Nephron (organoid): Measurements from ENCODE around the gene PIP4P1.

Experiments
- H3K27ac Mint-ChIP-seq, 3 experiments: 2 replicates each; pipeline ENCODE4 v1.8.0; 2020; ENCODE audit warnings: mixed read lengths in 3 of 3, mild to moderate bottlenecking in 2 of 3, moderate library complexity in 1 of 3
- H3K27me3 Mint-ChIP-seq: 2 replicates; pipeline ENCODE4 v1.8.0; 2021; ENCODE audit warnings: low read depth, mild to moderate bottlenecking, moderate library complexity, mixed read lengths
- H3K36me3 Mint-ChIP-seq: 2 replicates; pipeline ENCODE4 v1.8.0; 2020; ENCODE audit warnings: low read depth, mixed read lengths
- H3K4me1 Mint-ChIP-seq: 2 replicates; pipeline ENCODE4 v1.8.0; 2020; ENCODE audit warnings: mixed read lengths
- H3K4me3 Mint-ChIP-seq, 3 experiments: 2 replicates each; pipeline ENCODE4 v1.8.0; 2020; ENCODE audit warnings: mild to moderate bottlenecking in 3 of 3, mixed read lengths in 3 of 3, moderate library complexity in 2 of 3
- H3K9me3 Mint-ChIP-seq: 2 replicates; pipeline ENCODE4 v1.8.0; 2020; ENCODE audit warnings: mixed read lengths
- TF ChIP-seq, protein P1 (sequence below), 3 experiments: fragments of 200-600 bp; sonication (generic); IDR thresholded peaks; one replicate each; pipeline ENCODE4 v1.5.0; 2021; ENCODE audit warnings: antibody characterized with exemption in 3 of 3; ENCODE audit not compliant: unreplicated experiment in 3 of 3

The PIP4P1 gene

DNA sequence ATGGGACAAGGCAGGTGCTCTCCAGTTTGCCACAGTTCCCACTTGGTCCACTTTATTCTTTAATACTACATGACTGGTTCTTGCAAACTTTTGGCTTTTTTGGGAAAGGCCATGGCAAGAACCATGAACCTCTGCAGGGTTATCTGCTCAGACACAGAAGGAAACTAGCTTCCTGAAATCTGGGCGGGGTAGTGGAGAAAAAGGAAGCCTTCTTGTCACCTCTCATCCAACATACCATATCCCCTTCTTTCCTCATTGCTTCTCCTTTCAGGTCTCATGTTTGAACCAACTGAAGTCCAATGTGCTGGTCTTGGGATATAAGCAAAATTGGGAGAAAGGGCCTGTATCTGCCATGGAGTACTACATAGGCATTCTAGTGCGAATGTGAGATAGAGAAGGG is 19.8 kb downstream of the PIP4P1 start:
- TF ChIP-seq, protein P1, sequence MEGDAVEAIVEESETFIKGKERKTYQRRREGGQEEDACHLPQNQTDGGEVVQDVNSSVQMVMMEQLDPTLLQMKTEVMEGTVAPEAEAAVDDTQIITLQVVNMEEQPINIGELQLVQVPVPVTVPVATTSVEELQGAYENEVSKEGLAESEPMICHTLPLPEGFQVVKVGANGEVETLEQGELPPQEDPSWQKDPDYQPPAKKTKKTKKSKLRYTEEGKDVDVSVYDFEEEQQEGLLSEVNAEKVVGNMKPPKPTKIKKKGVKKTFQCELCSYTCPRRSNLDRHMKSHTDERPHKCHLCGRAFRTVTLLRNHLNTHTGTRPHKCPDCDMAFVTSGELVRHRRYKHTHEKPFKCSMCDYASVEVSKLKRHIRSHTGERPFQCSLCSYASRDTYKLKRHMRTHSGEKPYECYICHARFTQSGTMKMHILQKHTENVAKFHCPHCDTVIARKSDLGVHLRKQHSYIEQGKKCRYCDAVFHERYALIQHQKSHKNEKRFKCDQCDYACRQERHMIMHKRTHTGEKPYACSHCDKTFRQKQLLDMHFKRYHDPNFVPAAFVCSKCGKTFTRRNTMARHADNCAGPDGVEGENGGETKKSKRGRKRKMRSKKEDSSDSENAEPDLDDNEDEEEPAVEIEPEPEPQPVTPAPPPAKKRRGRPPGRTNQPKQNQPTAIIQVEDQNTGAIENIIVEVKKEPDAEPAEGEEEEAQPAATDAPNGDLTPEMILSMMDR (IDR thresholded peaks at IDR 0.05; ENCODE audit: unreplicated experiment in 3 of 3) = no peak
- Mint-ChIP-seq H3K27me3 (peaks cover 15% of the 10 kb centered on the region), H3K9me3 (no peaks in the 10 kb centered on the region), H3K4me3 (no peak overlapping the region), H3K36me3 (peaks cover 11% of the 10 kb centered on the region), H3K4me1 (no peaks in the 10 kb centered on the region), H3K27ac (no peak overlapping the region)

- peaks cover 11% of the 10 kb centered on the region for H3K36me3 Mint-ChIP-seq
- no peaks in the 10 kb centered on the region for H3K4me1 Mint-ChIP-seq
- peaks cover 18% of the 10 kb centered on the region for H3K27me3 Mint-ChIP-seq
- H3K4me3 Mint-ChIP-seq = no peak overlapping the region
- H3K9me3 Mint-ChIP-seq = no peaks in the 10 kb centered on the region
- TF ChIP-seq, protein P1 (IDR thresholded peaks at IDR 0.05; ENCODE audit: unreplicated experiment in 3 of 3) = no peak
- H3K27ac Mint-ChIP-seq = no peak overlapping the region
These were observed 20.4 kb downstream of the PIP4P1 start for GRCh38 chr14:20440882-20441281.

GRCh38 chr14:20440465-20440864 is 20.8 kb downstream of the PIP4P1 start:
- TF ChIP-seq, protein P1 (IDR thresholded peaks at IDR 0.05; ENCODE audit: unreplicated experiment in 3 of 3) = no peak
- Mint-ChIP-seq H3K9me3 (no peaks in the 10 kb centered on the region), H3K4me3 (no peak overlapping the region), H3K27me3 (peaks cover 22% of the 10 kb centered on the region), H3K36me3 (peaks cover 11% of the 10 kb centered on the region), H3K27ac (no peak overlapping the region), H3K4me1 (no peaks in the 10 kb centered on the region)

- no peaks in the 10 kb centered on the region for H3K9me3 Mint-ChIP-seq
- TF ChIP-seq, protein P1 (IDR thresholded peaks at IDR 0.05; ENCODE audit: unreplicated experiment in 3 of 3) = no peak
These were observed 22.6 kb downstream of the PIP4P1 start for GRCh38 chr14:20438664-20439063.

DNA sequence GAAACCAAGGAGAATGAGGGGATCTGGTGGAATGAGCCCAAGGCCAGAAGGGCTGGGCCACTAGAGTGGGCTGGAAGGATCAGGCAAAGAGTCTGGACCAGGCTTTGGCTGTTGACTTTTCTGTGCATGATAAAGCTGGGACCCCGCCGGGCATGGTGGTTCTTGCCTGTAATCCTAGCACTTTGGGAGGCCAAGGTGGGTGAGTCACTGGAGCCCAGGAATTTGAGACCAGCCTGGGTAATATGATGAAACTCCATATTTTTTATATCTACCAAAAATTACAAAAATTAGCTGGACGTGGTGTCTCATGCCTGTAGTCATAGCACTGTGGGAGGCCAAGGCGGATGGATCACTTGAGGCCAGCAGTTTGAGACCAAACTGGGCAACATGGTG is 24.9 kb downstream of the PIP4P1 start:
- no peak overlapping the region for H3K4me3 Mint-ChIP-seq
- H3K27ac Mint-ChIP-seq = no peak overlapping the region
- no peaks in the 10 kb centered on the region for H3K9me3 Mint-ChIP-seq
- H3K36me3 Mint-ChIP-seq = no peaks in the 10 kb centered on the region
- no peaks in the 10 kb centered on the region for H3K4me1 Mint-ChIP-seq
- H3K27me3 Mint-ChIP-seq = peaks cover 38% of the 10 kb centered on the region
- TF ChIP-seq, protein P1 (IDR thresholded peaks at IDR 0.05; ENCODE audit: unreplicated experiment in 3 of 3) = no peak

More at GRCh38 chr14:20438664-20439063, 22.6 kb downstream of the PIP4P1 start:
- Mint-ChIP-seq H3K27me3 (peaks cover 33% of the 10 kb centered on the region), H3K4me3 (no peak overlapping the region), H3K36me3 (peaks cover 11% of the 10 kb centered on the region), H3K4me1 (no peaks in the 10 kb centered on the region), H3K27ac (no peak overlapping the region)

DNA sequence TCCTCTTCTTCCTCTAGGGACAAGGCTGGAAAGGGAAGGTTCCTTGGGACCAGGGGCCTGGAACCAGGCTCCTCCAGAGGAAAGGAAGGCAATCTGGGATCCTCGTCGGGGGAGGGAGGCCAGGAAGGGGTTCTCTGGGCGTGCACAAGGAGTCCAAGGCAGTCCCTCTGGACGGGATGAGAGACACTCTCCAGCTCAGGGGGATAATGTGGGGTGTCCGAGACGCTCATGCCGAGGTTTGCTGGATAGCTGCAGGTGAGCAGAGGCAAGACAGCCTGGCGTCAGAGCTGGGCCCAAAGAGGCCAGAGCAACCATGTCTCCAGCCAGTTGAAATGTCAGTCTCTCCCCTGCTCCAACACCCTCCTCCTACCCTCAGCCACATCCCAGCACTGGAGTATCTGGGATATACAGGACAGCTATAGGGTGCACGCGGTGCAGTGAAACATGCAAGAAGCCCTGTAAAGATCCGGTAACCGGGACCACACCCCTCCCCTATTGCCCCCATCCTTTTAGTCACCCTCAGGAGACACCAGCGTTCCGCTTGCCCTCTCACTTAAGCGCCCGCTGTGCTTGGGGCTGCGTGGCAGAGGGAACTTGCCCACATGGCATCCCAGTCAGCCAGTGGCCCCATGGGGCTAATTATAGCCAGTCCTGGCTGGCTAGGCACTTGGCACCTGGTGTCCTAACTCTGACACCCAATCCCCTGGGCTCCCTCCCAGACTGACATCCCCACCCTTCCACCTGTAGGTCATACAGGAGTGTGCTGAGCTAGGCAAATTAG is 25.5 kb downstream of the PIP4P1 start, which contains the start of gene KLHL33:
Gene KLHL33 (minus strand): TSS at position 585 of the 781 bp plus-strand sequence. CDS start 355 bp downstream, at position 230.
- no peaks in the 10 kb centered on the region for H3K36me3 Mint-ChIP-seq
- TF ChIP-seq, protein P1 (IDR thresholded peaks at IDR 0.05; ENCODE audit: unreplicated experiment in 3 of 3) = no peak
- H3K27me3 Mint-ChIP-seq = peaks cover 38% of the 10 kb centered on the region
- peak within 1 kb of the TSS; percentile 40 to 62 (median 47) for H3K4me3 Mint-ChIP-seq
- H3K9me3 Mint-ChIP-seq = no peaks in the 10 kb centered on the region
- no peaks in the 10 kb centered on the region for H3K4me1 Mint-ChIP-seq
- H3K27ac Mint-ChIP-seq = no peak within 1 kb of the TSS
